ENCODE data around the gene ZNF879.

ZNF879 gene

GRCh38 chr5:179023528-179024189 is at the start of gene ZNF879:
ZNF879 (plus strand) TSS chr5:179023804; CDS start chr5:179025005, 1,201 bp downstream.
- peak; percentile 98 for DNase-seq (ENCODE audit: low read depth)
- H3K4me3 ChIP-seq (replicated peaks; ENCODE audit: low read depth, low read length), result peak within 1 kb of the TSS; percentile 70
- TF ChIP-seq CTCF (IDR thresholded peaks at IDR 0.05; ENCODE audit: low read length, missing control alignments), result no peak

- DNase-seq (ENCODE audit: low read depth), result no peak
- no peak for TF ChIP-seq CTCF (IDR thresholded peaks at IDR 0.05; ENCODE audit: low read length, missing control alignments)
- no peak overlapping the region for H3K4me3 ChIP-seq (replicated peaks; ENCODE audit: low read depth, low read length)
Observed at GRCh38 chr5:178981381-178981780, 42.2 kb upstream of the ZNF879 start.

- H3K4me3 ChIP-seq (replicated peaks; ENCODE audit: low read depth, low read length), result no peak overlapping the region
- TF ChIP-seq CTCF (IDR thresholded peaks at IDR 0.05; ENCODE audit: low read length, missing control alignments), result no peak
- DNase-seq (ENCODE audit: low read depth), result no peak
Observed at GRCh38 chr5:178982941-178983340, 40.7 kb upstream of the ZNF879 start.

GRCh38 chr5:178983728-178984127 is 39.9 kb upstream of the ZNF879 start:
- no peak for DNase-seq (ENCODE audit: low read depth)
- no peak overlapping the region for H3K4me3 ChIP-seq (replicated peaks; ENCODE audit: low read depth, low read length)
- no peak for TF ChIP-seq CTCF (IDR thresholded peaks at IDR 0.05; ENCODE audit: low read length, missing control alignments)

- H3K4me3 ChIP-seq (replicated peaks; ENCODE audit: low read depth, low read length), result no peak overlapping the region
- no peak for DNase-seq (ENCODE audit: low read depth)
- TF ChIP-seq CTCF (IDR thresholded peaks at IDR 0.05; ENCODE audit: low read length, missing control alignments), result no peak
Observed at GRCh38 chr5:178984145-178985072, 39.2 kb upstream of the ZNF879 start.

GRCh38 chr5:178986326-178986960 is 37.2 kb upstream of the ZNF879 start:
- no peak for TF ChIP-seq CTCF (IDR thresholded peaks at IDR 0.05; ENCODE audit: low read length, missing control alignments)
- H3K4me3 ChIP-seq (replicated peaks; ENCODE audit: low read depth, low read length), result no peak overlapping the region
- DNase-seq (ENCODE audit: low read depth), result no peak
